Stimulated activated CD4-positive, alpha-beta T cell treated with anti-CD3 and anti-CD28 coated beads, Interleukin-4, amount 100 ng/mL, for 4 hours (primary cell): Measurements from ENCODE around the gene KLHDC4.
"Not testable (repeated sequence)": the region's sequence is repeated elsewhere in the genome, so short reads cannot be mapped to it uniquely, and the experiment has no call there.

Experiments used
- DNase-seq, 2 experiments: peaks; one replicate each; pipeline ENCODE4 v3.0.0-alpha.2; 2020

The KLHDC4 gene

GRCh38 chr16:87787451-87788091, 21.8 kb upstream of the KLHDC4 start:
- DNase-seq = not testable (repeated sequence)

- DNase-seq = no peak
Measured at GRCh38 chr16:87784812-87785211, 19.0 kb upstream of the KLHDC4 start.

- no peak for DNase-seq
Measured at GRCh38 chr16:87782033-87782432, 16.2 kb upstream of the KLHDC4 start.

- peak; percentile 33 to 48 for DNase-seq
Measured at GRCh38 chr16:87780385-87780989, 14.7 kb upstream of the KLHDC4 start.

- DNase-seq = peak; percentile 91 to 92
Measured at GRCh38 chr16:87778830-87779579, 13.2 kb upstream of the KLHDC4 start.

GRCh38 chr16:87778476-87778829, 12.7 kb upstream of the KLHDC4 start:
- DNase-seq = no peak

GRCh38 chr16:87773836-87774235, 8.1 kb upstream of the KLHDC4 start:
- DNase-seq = not testable (repeated sequence)

- DNase-seq = not testable (repeated sequence)
Measured at GRCh38 chr16:87767456-87767855, 1.7 kb upstream of the KLHDC4 start.

- no peak for DNase-seq
Measured at GRCh38 chr16:87766485-87766797, 655 bp upstream of the KLHDC4 start.

- peak; percentile 20 to 69 for DNase-seq
Measured at GRCh38 chr16:87765473-87765775, 362 bp downstream of the KLHDC4 start.

- DNase-seq = no peak
Measured at GRCh38 chr16:87764600-87765472, 950 bp downstream of the KLHDC4 start.

- DNase-seq = no peak
Measured at GRCh38 chr16:87762620-87763019, 3.2 kb downstream of the KLHDC4 start.

GRCh38 chr16:87762071-87762571, 3.7 kb downstream of the KLHDC4 start:
- DNase-seq = no peak

- no peak for DNase-seq
Measured at GRCh38 chr16:87761060-87761459, 4.7 kb downstream of the KLHDC4 start.

GRCh38 chr16:87757841-87758426, 7.9 kb downstream of the KLHDC4 start:
- DNase-seq = no peak

GRCh38 chr16:87754535-87754934, 11.3 kb downstream of the KLHDC4 start:
- no peak for DNase-seq

- no peak for DNase-seq
Measured at GRCh38 chr16:87747626-87748414, 18.0 kb downstream of the KLHDC4 start.

- no peak for DNase-seq
Measured at GRCh38 chr16:87746178-87746577, 19.6 kb downstream of the KLHDC4 start.

GRCh38 chr16:87744750-87745514, 20.9 kb downstream of the KLHDC4 start:
- DNase-seq = no peak

GRCh38 chr16:87742781-87743490, 22.9 kb downstream of the KLHDC4 start:
- DNase-seq = no peak
